Measurements from ENCODE around the gene EPB41L2. TPM values are rescaled to one million over a fixed set of nuclear protein-coding genes. Genes with fewer than 3 reads are reported as not detected.

Gene EPB41L2
- total RNA-seq, 3 donors from 2014 or later (not counting 1 experiment from before 2014, with no cell fraction given) = 6.8 to 11.4 (median 11.0) TPM

GRCh38 chr6:131037194-131037897 is 25.7 kb downstream of the EPB41L2 start:
- Histone ChIP-seq H3K4me1 (ENCODE audit: control insufficient read depth, insufficient read depth, low read length) (no peaks in the 10 kb centered on the region), H3K9me3 (ENCODE audit: control insufficient read depth, insufficient read depth, low read length) (no peaks in the 10 kb centered on the region), H3K27me3 (ENCODE audit: control insufficient read depth, insufficient read depth, low read length) (no peaks in the 10 kb centered on the region), H3K27ac (ENCODE audit: low read length) (no peak overlapping the region), H3K36me3 (ENCODE audit: control insufficient read depth, insufficient read depth, low read length) (no peaks in the 10 kb centered on the region), H3K4me3 (ENCODE audit: low read length) (no peak overlapping the region)
- 95% methylated on average over 7 of the region's 8 CpGs for WGBS (ENCODE audit: insufficient coverage)
- ATAC-seq (no peak), DNase-seq (no peak)
- Mint-ChIP-seq H3K4me1 (no peaks in the 10 kb centered on the region), H3K36me3 (no peaks in the 10 kb centered on the region), H3K27me3 (ENCODE audit: low read depth in 2 of 2) (no peaks in the 10 kb centered on the region), H3K9me3 (no peaks in the 10 kb centered on the region), H3K27ac (no peak overlapping the region), H3K4me3 (no peak overlapping the region)
- TF ChIP-seq, protein P1, sequence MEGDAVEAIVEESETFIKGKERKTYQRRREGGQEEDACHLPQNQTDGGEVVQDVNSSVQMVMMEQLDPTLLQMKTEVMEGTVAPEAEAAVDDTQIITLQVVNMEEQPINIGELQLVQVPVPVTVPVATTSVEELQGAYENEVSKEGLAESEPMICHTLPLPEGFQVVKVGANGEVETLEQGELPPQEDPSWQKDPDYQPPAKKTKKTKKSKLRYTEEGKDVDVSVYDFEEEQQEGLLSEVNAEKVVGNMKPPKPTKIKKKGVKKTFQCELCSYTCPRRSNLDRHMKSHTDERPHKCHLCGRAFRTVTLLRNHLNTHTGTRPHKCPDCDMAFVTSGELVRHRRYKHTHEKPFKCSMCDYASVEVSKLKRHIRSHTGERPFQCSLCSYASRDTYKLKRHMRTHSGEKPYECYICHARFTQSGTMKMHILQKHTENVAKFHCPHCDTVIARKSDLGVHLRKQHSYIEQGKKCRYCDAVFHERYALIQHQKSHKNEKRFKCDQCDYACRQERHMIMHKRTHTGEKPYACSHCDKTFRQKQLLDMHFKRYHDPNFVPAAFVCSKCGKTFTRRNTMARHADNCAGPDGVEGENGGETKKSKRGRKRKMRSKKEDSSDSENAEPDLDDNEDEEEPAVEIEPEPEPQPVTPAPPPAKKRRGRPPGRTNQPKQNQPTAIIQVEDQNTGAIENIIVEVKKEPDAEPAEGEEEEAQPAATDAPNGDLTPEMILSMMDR (IDR thresholded peaks at IDR 0.05) = no peak
- intact Hi-C loops (cut with micrococcal nuclease) = no loop called here

GRCh38 chr6:131036601-131037000 is 26.4 kb downstream of the EPB41L2 start:
- ATAC-seq = no peak
- Histone ChIP-seq H3K27ac (ENCODE audit: low read length) (no peak overlapping the region), H3K27me3 (ENCODE audit: control insufficient read depth, insufficient read depth, low read length) (no peaks in the 10 kb centered on the region), H3K4me1 (ENCODE audit: control insufficient read depth, insufficient read depth, low read length) (no peaks in the 10 kb centered on the region), H3K4me3 (ENCODE audit: low read length) (no peak overlapping the region), H3K36me3 (ENCODE audit: control insufficient read depth, insufficient read depth, low read length) (no peaks in the 10 kb centered on the region), H3K9me3 (ENCODE audit: control insufficient read depth, insufficient read depth, low read length) (no peaks in the 10 kb centered on the region)
- DNase-seq = no peak
- TF ChIP-seq, protein P1 (IDR thresholded peaks at IDR 0.05) = no peak
- H3K27ac Mint-ChIP-seq = no peak overlapping the region
- no peaks in the 10 kb centered on the region for H3K4me1 Mint-ChIP-seq
- WGBS (ENCODE audit: insufficient coverage) = 100% methylated on average over 1 of the region's 2 CpGs
- H3K36me3 Mint-ChIP-seq = no peaks in the 10 kb centered on the region
- intact Hi-C loops (cut with micrococcal nuclease) = no loop called here
- H3K4me3 Mint-ChIP-seq = no peak overlapping the region
- no peaks in the 10 kb centered on the region for H3K27me3 Mint-ChIP-seq (ENCODE audit: low read depth in 2 of 2)
- no peaks in the 10 kb centered on the region for H3K9me3 Mint-ChIP-seq

GRCh38 chr6:131036143-131036542 is 26.9 kb downstream of the EPB41L2 start:
- DNase-seq (no peak), ATAC-seq (no peak)
- TF ChIP-seq, protein P1 (IDR thresholded peaks at IDR 0.05) = no peak
- Histone ChIP-seq H3K4me1 (ENCODE audit: control insufficient read depth, insufficient read depth, low read length) (no peaks in the 10 kb centered on the region), H3K27me3 (ENCODE audit: control insufficient read depth, insufficient read depth, low read length) (no peaks in the 10 kb centered on the region), H3K27ac (ENCODE audit: low read length) (no peak overlapping the region), H3K36me3 (ENCODE audit: control insufficient read depth, insufficient read depth, low read length) (no peaks in the 10 kb centered on the region), H3K9me3 (ENCODE audit: control insufficient read depth, insufficient read depth, low read length) (no peaks in the 10 kb centered on the region), H3K4me3 (ENCODE audit: low read length) (no peak overlapping the region)
- Mint-ChIP-seq H3K4me3 (no peak overlapping the region), H3K4me1 (no peaks in the 10 kb centered on the region), H3K27ac (no peak overlapping the region), H3K27me3 (ENCODE audit: low read depth in 2 of 2) (no peaks in the 10 kb centered on the region), H3K36me3 (no peaks in the 10 kb centered on the region), H3K9me3 (no peaks in the 10 kb centered on the region)
- intact Hi-C loops (cut with micrococcal nuclease) = no loop called here
- 96% methylated on average over 2 of the region's 3 CpGs for whole genome bisulfite sequencing (ENCODE audit: insufficient coverage)

DNA sequence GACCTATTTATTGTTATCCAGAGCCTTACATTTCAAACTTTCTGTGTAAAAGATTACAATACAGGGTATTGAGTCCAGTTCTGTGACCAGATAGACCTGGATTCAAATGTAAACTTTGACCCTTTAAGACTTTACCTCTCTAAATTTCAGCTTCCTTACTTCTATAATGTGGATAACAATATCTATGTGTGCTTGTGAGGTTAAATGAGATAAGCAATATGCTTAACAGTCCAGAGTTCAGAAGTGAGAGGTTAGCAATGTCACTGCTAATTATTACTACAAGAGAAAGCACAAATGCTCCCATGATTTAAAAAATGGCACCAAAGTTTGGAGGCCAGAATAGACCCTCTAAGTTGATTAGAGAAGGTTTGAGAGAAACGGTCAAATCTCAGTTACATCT is 27.5 kb downstream of the EPB41L2 start:
- Mint-ChIP-seq H3K9me3 (no peaks in the 10 kb centered on the region), H3K4me3 (no peak overlapping the region), H3K27ac (no peak overlapping the region), H3K4me1 (no peaks in the 10 kb centered on the region), H3K36me3 (no peaks in the 10 kb centered on the region), H3K27me3 (ENCODE audit: low read depth in 2 of 2) (no peaks in the 10 kb centered on the region)
- Histone ChIP-seq H3K27ac (ENCODE audit: low read length) (no peak overlapping the region), H3K36me3 (ENCODE audit: control insufficient read depth, insufficient read depth, low read length) (no peaks in the 10 kb centered on the region), H3K4me3 (ENCODE audit: low read length) (no peak overlapping the region), H3K4me1 (ENCODE audit: control insufficient read depth, insufficient read depth, low read length) (no peaks in the 10 kb centered on the region), H3K27me3 (ENCODE audit: control insufficient read depth, insufficient read depth, low read length) (no peaks in the 10 kb centered on the region), H3K9me3 (ENCODE audit: control insufficient read depth, insufficient read depth, low read length) (no peaks in the 10 kb centered on the region)
- no peak for DNase-seq
- WGBS (ENCODE audit: insufficient coverage) = 96% methylated on average over 1 of the region's 1 CpG
- TF ChIP-seq, protein P1 (IDR thresholded peaks at IDR 0.05) = no peak
- ATAC-seq = no peak
- intact Hi-C loops (cut with micrococcal nuclease) = no loop called here

Data from natural killer cell (primary cell).